ENCODE measurements around the gene REV3L. TPM values are rescaled to one million over a fixed set of nuclear protein-coding genes. Genes with fewer than 3 reads are reported as not detected.

Gene REV3L
- polyA plus RNA-seq, 2 of the 4 experiments (the other 2 are of a cell fraction), result 4.1 to 12.4 TPM

- FAIRE-seq, result no peak
Measured at GRCh38 chr6:111492499-111492898, 9.5 kb upstream of the REV3L start.

GRCh38 chr6:111490067-111490466 is 7.0 kb upstream of the REV3L start:
- 93% methylated on average over 3 of the region's 3 CpGs for WGBS (ENCODE audit: missing lambda C conversion rate)
- Histone ChIP-seq H3K27ac (no peak overlapping the region), H3K4me3 (no peak overlapping the region), H3K4me2 (no peak overlapping the region), H3K4me1 (peaks cover 6% of the 10 kb centered on the region), H3K9me3 (peaks cover 10% of the 10 kb centered on the region; the same call in 2 of the 3 replicates)
- ATAC-seq, result no peak
- POLR2A ChIA-PET, result no interaction called here
- CTCF ChIA-PET, result interaction anchor here (0.8 kb wide), 1 partner anchor 152 kb away, joined by 3 read pairs; no protein-coding TSS in a partner anchor
- no peak for DNase-seq (ENCODE audit: low read depth in 1 of 2, low spot score in 1 of 2)
- TF ChIP-seq JUNB (IDR thresholded peaks at IDR 0.05) (no peak), ZC3H11A (IDR thresholded peaks at IDR 0.05) (no peak), ZSCAN20 (CRISPR knock-in tag; IDR thresholded peaks at IDR 0.05) (no peak), TFCP2L1 (CRISPR knock-in tag; IDR thresholded peaks at IDR 0.05) (no peak), MAFK (IDR thresholded peaks at IDR 0.05; ENCODE audit: partially characterized antibody) (no peak), HES2 (IDR thresholded peaks at IDR 0.05) (no peak), HOXB13 (CRISPR knock-in tag; IDR thresholded peaks at IDR 0.05; ENCODE audit: low read depth) (no peak)
- TF ChIP-seq, protein P1, sequence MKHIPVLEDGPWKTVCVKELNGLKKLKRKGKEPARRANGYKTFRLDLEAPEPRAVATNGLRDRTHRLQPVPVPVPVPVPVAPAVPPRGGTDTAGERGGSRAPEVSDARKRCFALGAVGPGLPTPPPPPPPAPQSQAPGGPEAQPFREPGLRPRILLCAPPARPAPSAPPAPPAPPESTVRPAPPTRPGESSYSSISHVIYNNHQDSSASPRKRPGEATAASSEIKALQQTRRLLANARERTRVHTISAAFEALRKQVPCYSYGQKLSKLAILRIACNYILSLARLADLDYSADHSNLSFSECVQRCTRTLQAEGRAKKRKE (CRISPR knock-in tag; IDR thresholded peaks at IDR 0.05; ENCODE audit: low read depth), result no peak
- FAIRE-seq, result no peak

More at GRCh38 chr6:111492499-111492898, 9.5 kb upstream of the REV3L start:
- no peak overlapping the region for H3K27ac ChIP-seq
- POLR2A ChIA-PET, result no interaction called here
- ATAC-seq (no peak), DNase-seq (ENCODE audit: low read depth in 1 of 2, low spot score in 1 of 2) (no peak)
- no peak overlapping the region for H3K4me3 ChIP-seq
- H3K9me3 ChIP-seq, result no peaks in the 10 kb centered on the region
- TF ChIP-seq ELK1 (IDR thresholded peaks at IDR 0.05; ENCODE audit: low read depth, low read length) (no peak), KDM1A (IDR thresholded peaks at IDR 0.05; ENCODE audit: low read depth) (no peak), HMGXB4 (CRISPR knock-in tag; IDR thresholded peaks at IDR 0.05; ENCODE audit: borderline replicate concordance) (no peak), NPAS2 (CRISPR knock-in tag; IDR thresholded peaks at IDR 0.05; ENCODE audit: borderline replicate concordance) (no peak), ESRRA (IDR thresholded peaks at IDR 0.05; ENCODE audit: borderline replicate concordance, low read length) (no peak)
- no peak overlapping the region for H3K4me2 ChIP-seq
- CTCF ChIA-PET, result no interaction called here
- no peaks in the 10 kb centered on the region for H3K4me1 ChIP-seq
- 91% methylated on average over 2 of the region's 2 CpGs for WGBS (ENCODE audit: missing lambda C conversion rate)

DNA sequence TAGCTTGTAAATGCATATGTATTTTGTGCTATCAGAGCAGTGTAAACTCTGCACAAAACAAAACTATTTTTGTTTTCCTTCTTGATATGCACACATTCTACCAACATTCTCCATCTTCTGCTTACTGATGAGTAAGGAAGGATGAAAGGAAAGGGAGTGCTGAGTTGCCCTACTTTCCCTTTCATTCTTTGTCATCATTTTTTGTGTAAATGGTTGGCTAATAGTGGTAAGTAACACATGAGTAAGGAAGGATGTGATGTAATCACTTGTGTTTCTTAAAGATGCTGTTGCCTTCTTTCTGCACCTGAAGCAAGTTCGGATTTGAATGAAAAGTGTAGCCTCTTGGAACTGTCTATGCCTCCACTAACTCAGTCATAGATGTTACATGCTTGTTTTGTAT is 4.6 kb upstream of the REV3L start:
- no peak for DNase-seq (ENCODE audit: low read depth in 1 of 2, low spot score in 1 of 2)
- no peak overlapping the region for H3K27ac ChIP-seq

DNA sequence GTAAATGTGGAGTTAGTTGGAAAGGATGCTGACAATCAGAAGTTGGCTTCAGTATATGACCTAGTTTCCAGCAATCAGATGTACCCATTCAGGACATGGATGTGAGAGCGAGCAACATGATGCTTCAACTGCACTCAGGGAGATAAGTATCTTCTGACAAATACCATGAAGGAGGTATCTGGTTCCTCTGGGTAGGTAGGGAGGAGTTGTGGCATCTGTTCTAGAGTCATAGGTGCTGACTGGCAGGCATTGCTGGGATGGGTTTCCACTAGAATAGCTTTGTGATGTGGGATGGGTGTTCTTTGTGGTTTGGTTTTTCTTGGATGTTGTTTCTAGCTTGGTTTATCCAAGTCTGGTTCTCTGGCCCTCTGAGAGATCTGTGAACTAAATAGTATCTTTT is 3.9 kb upstream of the REV3L start:
- FAIRE-seq (no peak), ATAC-seq (no peak), DNase-seq (ENCODE audit: low read depth in 1 of 2, low spot score in 1 of 2) (no peak)
- TF ChIP-seq, protein P1 (CRISPR knock-in tag; IDR thresholded peaks at IDR 0.05; ENCODE audit: low read depth), result no peak
- TF ChIP-seq RNF2 (IDR thresholded peaks at IDR 0.05; ENCODE audit: borderline replicate concordance, low read depth) (no peak), EP300 (IDR thresholded peaks at IDR 0.05) (no peak), NR3C1 (IDR thresholded peaks at IDR 0.05) (no peak), HOXB13 (CRISPR knock-in tag; IDR thresholded peaks at IDR 0.05; ENCODE audit: low read depth) (no peak), POLR2AphosphoS2 (conservative IDR thresholded peaks at IDR 0.05; ENCODE audit: low read length) (no peak), SREBF2 (IDR thresholded peaks at IDR 0.05) (no peak), MAFK (IDR thresholded peaks at IDR 0.05; ENCODE audit: partially characterized antibody) (no peak), HES2 (IDR thresholded peaks at IDR 0.05) (no peak)
- TF ChIP-seq, protein P2, sequence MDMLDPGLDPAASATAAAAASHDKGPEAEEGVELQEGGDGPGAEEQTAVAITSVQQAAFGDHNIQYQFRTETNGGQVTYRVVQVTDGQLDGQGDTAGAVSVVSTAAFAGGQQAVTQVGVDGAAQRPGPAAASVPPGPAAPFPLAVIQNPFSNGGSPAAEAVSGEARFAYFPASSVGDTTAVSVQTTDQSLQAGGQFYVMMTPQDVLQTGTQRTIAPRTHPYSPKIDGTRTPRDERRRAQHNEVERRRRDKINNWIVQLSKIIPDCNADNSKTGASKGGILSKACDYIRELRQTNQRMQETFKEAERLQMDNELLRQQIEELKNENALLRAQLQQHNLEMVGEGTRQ (IDR thresholded peaks at IDR 0.05), result no peak
- TF ChIP-seq, protein P3, sequence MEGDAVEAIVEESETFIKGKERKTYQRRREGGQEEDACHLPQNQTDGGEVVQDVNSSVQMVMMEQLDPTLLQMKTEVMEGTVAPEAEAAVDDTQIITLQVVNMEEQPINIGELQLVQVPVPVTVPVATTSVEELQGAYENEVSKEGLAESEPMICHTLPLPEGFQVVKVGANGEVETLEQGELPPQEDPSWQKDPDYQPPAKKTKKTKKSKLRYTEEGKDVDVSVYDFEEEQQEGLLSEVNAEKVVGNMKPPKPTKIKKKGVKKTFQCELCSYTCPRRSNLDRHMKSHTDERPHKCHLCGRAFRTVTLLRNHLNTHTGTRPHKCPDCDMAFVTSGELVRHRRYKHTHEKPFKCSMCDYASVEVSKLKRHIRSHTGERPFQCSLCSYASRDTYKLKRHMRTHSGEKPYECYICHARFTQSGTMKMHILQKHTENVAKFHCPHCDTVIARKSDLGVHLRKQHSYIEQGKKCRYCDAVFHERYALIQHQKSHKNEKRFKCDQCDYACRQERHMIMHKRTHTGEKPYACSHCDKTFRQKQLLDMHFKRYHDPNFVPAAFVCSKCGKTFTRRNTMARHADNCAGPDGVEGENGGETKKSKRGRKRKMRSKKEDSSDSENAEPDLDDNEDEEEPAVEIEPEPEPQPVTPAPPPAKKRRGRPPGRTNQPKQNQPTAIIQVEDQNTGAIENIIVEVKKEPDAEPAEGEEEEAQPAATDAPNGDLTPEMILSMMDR (IDR thresholded peaks at IDR 0.05), result no peak
- WGBS (ENCODE audit: missing lambda C conversion rate), result 100% methylated on average over 1 of the region's 1 CpG
- ChIA-PET POLR2A (no interaction called here), CTCF (interaction anchor here (1.0 kb wide), 1 partner anchor 228 kb away, joined by 3 read pairs; no protein-coding TSS in a partner anchor)
- peaks cover 10% of the 10 kb centered on the region; the same call in 2 of the 3 replicates for H3K9me3 ChIP-seq
- no peak overlapping the region for H3K4me3 ChIP-seq
- H3K27ac ChIP-seq, result no peak overlapping the region
- peaks cover 8% of the 10 kb centered on the region for H3K4me1 ChIP-seq
- no peak overlapping the region for H3K4me2 ChIP-seq

More for the DNA sequence above, 4.6 kb upstream of the REV3L start:
- Histone ChIP-seq H3K4me1 (peaks cover 8% of the 10 kb centered on the region), H3K4me3 (no peak overlapping the region), H3K4me2 (no peak overlapping the region), H3K9me3 (peaks cover 10% of the 10 kb centered on the region; the same call in 2 of the 3 replicates)
- FAIRE-seq (no peak), ATAC-seq (no peak)
- POLR2A ChIA-PET, result no interaction called here
- TF ChIP-seq RCOR1 (IDR thresholded peaks at IDR 0.05; ENCODE audit: low read depth, low read length), result no peak
- no peak for TF ChIP-seq CBX8 (IDR thresholded peaks at IDR 0.05)
- no peak for TF ChIP-seq SMC3 (IDR thresholded peaks at IDR 0.05)
- TF ChIP-seq ZFP36 (IDR thresholded peaks at IDR 0.05; ENCODE audit: borderline replicate concordance, partially characterized antibody), result no peak
- no peak for TF ChIP-seq HOXB13 (CRISPR knock-in tag; IDR thresholded peaks at IDR 0.05; ENCODE audit: low read depth)
- WGBS (ENCODE audit: missing lambda C conversion rate), result 100% methylated on average over 1 of the region's 1 CpG
- CTCF ChIA-PET, result no interaction called here

All from A549 (cell line).